ENCODE results near the gene STBD1.
"Not testable (repeated sequence)": the region's sequence is repeated elsewhere in the genome, so short reads cannot be mapped to it uniquely, and the experiment has no call there.

STBD1 gene

GRCh38 chr4:76305971-76306881 is at the start of gene STBD1:
TSS of gene STBD1 (plus strand) at chr4:76306733. CDS start at chr4:76306770, 37 bp downstream.
- no peak for DNase-seq

DNA sequence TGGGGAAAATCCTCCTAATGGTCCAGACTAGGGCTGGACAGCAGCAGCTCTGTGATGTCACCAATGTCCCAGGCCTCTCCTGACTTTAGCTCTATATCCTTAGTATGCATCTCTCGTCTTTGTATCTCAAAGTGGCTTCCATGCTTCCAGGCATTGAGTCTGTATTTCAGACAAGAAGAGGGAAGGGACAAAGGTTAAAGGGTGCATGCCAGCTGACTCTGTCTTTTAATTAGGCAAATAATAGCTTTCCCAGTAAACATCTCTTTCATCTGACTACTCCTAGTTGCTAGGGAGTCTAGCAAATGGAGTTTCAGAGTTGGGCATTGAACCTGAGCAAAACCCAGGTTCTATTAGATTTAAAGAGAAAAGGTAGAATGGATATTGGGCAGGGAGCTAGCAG is 49.6 kb upstream of the STBD1 start:
- no peak for DNase-seq

GRCh38 chr4:76257824-76258223 is 48.7 kb upstream of the STBD1 start:
- DNase-seq: no peak

DNA sequence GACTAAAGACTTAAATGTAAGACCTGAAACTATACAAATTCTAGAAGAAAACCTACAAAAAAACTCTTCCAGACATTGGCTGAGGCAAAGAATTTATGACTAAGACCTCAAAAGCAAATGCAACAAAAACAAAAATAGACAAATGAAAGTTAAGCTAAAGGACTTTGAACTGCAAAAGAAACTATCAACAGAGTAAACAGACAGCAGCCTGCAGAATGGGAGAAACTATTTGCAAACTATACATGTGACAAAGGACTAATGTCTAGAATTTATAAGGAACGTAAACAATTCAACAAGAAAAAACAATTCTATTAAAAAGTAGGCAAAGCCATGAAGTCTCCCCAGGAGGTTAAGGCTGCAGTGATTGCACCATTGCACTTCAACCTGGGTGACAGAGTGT is 46.0 kb upstream of the STBD1 start:
- no peak for DNase-seq

DNA sequence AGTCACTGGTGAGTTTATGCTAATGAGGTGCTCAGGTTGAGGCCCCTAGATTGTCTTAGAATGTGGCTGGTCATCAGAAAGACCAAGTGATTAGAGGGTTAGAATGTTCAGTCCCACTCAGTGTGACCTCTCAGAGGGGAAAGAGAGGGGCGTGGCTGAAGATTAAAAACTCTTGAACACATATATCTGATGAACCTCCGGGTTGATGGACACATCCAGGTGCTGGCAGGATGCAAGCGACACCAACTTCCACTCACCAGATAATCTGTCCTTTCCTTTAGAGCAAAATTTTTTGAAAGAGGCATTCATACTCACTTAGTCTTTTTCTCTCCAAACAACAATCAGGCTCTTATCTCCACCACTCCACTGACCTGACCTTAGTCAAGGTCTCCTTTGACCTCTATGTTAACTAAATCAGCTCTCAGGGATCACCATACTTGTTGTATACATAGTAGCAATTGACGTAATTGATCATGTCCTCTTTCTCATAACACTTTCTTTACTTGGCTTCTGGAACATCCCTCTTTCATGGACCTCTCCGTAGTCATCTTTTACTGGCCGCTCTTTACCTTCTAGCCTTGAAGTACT is 40.8 kb upstream of the STBD1 start:
- no peak for DNase-seq

DNA sequence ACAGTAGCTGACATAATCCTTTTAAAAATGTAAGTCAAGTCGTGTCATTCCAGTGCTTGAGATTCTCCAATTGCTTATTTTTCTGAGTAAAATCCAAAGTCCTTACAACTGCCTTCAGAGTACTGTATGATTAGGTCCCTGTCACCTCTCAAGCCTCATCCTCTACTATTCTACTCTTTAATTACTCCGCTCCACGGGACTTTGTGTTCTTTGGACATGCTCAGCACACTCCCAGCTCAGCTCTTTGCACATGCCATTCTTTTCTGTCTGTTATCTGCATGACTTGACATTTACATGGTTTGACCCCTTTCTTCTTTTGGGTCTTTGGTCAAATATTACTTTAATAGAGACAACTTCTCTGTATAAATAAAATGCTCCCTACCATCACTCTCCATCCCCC is 39.9 kb upstream of the STBD1 start:
- DNase-seq: no peak

- DNase-seq: no peak
These were observed 38.7 kb upstream of the STBD1 start for GRCh38 chr4:76267811-76268210.

GRCh38 chr4:76270244-76271175 is 36.0 kb upstream of the STBD1 start:
- no peak for DNase-seq

DNA sequence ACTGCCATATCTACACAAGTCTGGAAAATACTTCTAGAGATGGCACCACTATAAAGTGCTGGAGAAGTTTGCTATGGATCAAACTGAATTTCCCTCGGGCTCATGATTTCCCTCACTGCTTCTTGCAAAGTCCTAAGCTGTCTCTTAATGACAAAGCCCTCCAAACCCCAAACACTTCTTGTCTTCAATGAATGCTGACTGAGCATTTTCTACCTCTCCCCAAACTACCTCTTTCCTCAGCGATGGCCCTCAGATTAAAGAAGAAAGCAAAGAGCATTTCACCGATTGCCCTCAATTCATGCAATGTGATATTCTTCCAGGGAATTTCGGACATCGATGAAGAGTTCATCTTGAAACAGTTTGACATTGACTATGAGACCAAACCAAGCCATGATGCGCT is 35.3 kb upstream of the STBD1 start:
- DNase-seq: no peak

DNA sequence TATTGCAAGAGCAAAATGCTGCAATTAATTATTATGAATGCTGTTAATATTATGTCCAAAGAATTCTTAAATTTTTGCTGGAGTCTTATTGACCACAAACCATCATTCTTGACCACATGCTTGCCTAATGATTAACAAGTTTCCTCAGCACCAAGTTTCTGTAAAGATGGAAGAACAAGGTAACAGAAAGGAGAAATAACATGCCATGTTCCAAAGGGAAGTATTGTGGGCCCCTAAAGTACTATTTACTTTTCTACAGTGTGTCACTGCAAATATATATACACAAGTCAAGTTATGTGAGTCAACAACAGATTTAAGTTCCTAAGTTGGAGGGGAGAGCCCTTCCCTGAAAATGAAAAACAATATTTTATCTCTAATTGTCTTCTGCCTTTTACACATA is 34.5 kb upstream of the STBD1 start:
- DNase-seq: no peak

DNA sequence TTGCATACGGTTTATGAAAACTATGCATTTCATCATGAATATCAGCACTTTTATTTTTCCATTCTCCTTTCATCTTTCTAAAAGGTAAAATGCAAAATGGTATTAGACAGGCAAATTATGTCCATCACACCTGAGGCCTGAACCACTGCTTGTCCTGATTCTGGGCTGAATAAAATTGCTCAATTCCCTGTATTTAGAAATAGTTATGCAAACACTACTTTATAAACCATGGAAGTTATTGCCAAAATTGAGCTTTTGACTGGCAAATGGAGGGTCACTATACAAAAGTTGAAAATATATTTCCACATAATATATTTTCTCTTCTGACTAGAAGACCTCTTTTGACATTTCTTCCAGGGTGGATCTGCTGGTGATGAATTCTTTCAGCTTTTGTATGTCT is 34.0 kb upstream of the STBD1 start:
- no peak for DNase-seq

- DNase-seq: no peak
These were observed 33.5 kb upstream of the STBD1 start for GRCh38 chr4:76272999-76273398.

- no peak for DNase-seq
These were observed 30.9 kb upstream of the STBD1 start for GRCh38 chr4:76275486-76276124.

GRCh38 chr4:76276813-76277212 is 29.7 kb upstream of the STBD1 start:
- DNase-seq: no peak

GRCh38 chr4:76277667-76278066 is 28.9 kb upstream of the STBD1 start:
- no peak for DNase-seq

DNA sequence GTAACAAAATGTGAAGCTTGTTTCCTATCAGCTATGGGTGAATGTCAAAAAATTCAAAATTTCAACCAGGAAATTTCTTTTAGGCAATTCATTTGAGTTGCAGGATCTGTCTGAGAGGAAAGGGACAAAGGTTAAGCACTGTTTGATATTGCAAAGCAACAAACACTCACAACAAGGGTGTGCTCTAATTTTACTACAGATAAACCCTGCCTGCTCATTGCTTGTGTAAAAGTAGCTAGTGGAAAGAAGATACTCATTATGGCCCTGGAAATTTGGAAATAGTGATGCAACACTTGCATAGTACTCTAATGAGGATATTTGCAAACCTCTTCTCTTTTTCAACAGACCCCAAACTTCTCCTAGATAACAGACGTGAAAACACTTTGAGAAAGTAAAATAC is 27.9 kb upstream of the STBD1 start:
- no peak for DNase-seq

GRCh38 chr4:76279462-76279861 is 27.1 kb upstream of the STBD1 start:
- no peak for DNase-seq

DNA sequence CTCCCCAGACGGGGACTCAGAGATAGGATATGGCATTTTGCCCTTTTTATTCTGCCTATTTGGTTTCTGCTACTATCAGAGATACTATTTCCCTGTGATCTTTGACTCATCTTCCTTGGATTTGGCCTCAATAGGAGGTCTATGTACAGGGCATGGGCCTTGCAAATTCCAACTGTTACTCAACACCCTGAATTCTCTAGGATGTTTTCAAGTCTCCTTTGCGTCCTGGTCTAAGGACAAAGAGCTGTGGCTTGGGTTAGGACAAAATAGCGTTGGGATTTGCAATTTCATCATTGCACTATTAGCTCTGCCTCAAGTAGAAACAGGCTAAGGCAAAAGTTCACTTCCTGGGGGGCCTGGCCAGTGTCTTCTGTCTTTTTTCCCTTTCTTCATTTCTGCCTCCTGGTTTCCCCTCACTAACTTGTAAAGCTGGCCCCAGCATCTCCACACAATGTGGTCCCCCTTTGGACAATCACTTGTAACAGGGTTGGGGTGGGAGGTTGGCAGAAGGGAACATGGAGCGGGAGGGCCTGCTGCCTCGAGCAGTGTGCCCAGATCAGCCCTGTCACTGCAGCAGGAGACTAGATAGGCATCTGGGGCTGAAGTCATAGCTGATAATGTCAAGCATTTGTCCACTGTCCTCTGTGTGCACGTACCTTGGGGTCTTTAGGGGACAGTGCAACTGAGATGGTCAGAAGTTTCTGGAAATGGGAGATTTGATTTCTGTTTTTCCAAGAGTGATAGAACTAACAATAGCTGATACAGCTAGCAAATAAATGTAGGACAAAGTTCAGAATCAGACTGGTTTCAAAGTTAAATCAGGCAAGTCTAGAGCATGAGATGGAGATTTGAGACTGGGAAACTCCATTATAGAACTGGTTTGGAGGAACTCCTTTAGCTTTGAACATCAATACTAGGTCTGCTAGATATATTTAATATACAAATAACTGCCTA is 25.8 kb upstream of the STBD1 start:
- DNase-seq: no peak

- DNase-seq: not testable (repeated sequence)
These were observed 24.9 kb upstream of the STBD1 start for GRCh38 chr4:76281594-76281993.

- no peak for DNase-seq
These were observed 23.4 kb upstream of the STBD1 start for GRCh38 chr4:76282941-76283689.

- DNase-seq: no peak
These were observed 22.6 kb upstream of the STBD1 start for GRCh38 chr4:76283900-76284299.
